HepG2 (cell line): ENCODE results near the gene CCL22. TPM values are rescaled to one million over a fixed set of nuclear protein-coding genes. Genes with fewer than 3 reads are reported as not detected.

Source experiments
- AGO2 ChIP-seq: fragments of 200-400 bp; formaldehyde crosslinking; optimal IDR thresholded peaks from 2 replicates; pipeline ENCODE3; 2017; ENCODE audit warnings: mild to moderate bottlenecking, low read depth, low read length, moderate library complexity
- AHR ChIP-seq: IDR thresholded peaks from 2 replicates; pipeline ENCODE4 v1.6.1; 2018; ENCODE audit warnings: missing genetic modification reagents, missing compliant biosample characterization
- CC2D1A ChIP-seq: sonication (generic); formaldehyde crosslinking; IDR thresholded peaks from 2 replicates; pipeline ENCODE4 v1.8.1; 2023; ENCODE audit warnings: mild to moderate bottlenecking, missing genetic modification reagents
- CREM ChIP-seq, 2 experiments: sonication (generic) in 1 of 2; formaldehyde crosslinking in 1 of 2; IDR thresholded peaks; 2 replicates each; pipeline versions ENCODE4 v1.4.0 to v1.6.1; 2016 to 2020; ENCODE audit warnings: antibody characterized with exemption in 1 of 2, mild to moderate bottlenecking in 1 of 2, missing genetic modification reagents in 1 of 2
- DMAP1 ChIP-seq: IDR thresholded peaks from 2 replicates; pipeline ENCODE4 v1.6.1; 2016
- FOXA3 ChIP-seq: IDR thresholded peaks from 2 replicates; pipeline ENCODE4 v1.6.1; 2016; ENCODE audit warnings: missing genetic modification reagents, missing compliant biosample characterization
- HNRNPK ChIP-seq: fragments of 200-400 bp; formaldehyde crosslinking; IDR thresholded peaks from 2 replicates; pipeline ENCODE4 v1.6.1; 2018; ENCODE audit warnings: low read length, low read depth, moderate library complexity, mild to moderate bottlenecking; ENCODE audit not compliant: poor library complexity, severe bottlenecking
- IKZF1 ChIP-seq: fragments of 450-650 bp; IDR thresholded peaks from 2 replicates; pipeline ENCODE4 v1.7.1; 2016
- LBX2 ChIP-seq: sonication (generic); formaldehyde crosslinking; IDR thresholded peaks from 2 replicates; pipeline ENCODE4 v1.5.0; 2020; ENCODE audit warnings: missing genetic modification reagents, mild to moderate bottlenecking, borderline replicate concordance
- MTF1 ChIP-seq: sonication (generic); formaldehyde crosslinking; IDR thresholded peaks from 2 replicates; pipeline ENCODE4 v1.5.0; 2020; ENCODE audit warnings: missing genetic modification reagents
- MXD4 ChIP-seq: IDR thresholded peaks from 2 replicates; pipeline ENCODE4 v1.6.1; 2016; ENCODE audit warnings: mild to moderate bottlenecking, missing biosample characterization, missing genetic modification reagents
- MZF1 ChIP-seq: sonication (generic); formaldehyde crosslinking; IDR thresholded peaks from 2 replicates; pipeline ENCODE4 v1.8.1; 2023; ENCODE audit warnings: mild to moderate bottlenecking, missing genetic modification reagents, borderline replicate concordance
- NCOA5 ChIP-seq: sonication (generic); formaldehyde crosslinking; IDR thresholded peaks from 2 replicates; pipeline ENCODE4 v1.4.0; 2020; ENCODE audit warnings: missing genetic modification reagents
- NFATC3 ChIP-seq: sonication (generic); formaldehyde crosslinking; IDR thresholded peaks from 2 replicates; pipeline ENCODE4 v1.5.1; 2020; ENCODE audit warnings: mild to moderate bottlenecking, missing genetic modification reagents
- NFYC ChIP-seq: IDR thresholded peaks from 2 replicates; pipeline ENCODE4 v1.6.1; 2016; ENCODE audit warnings: missing genetic modification reagents, missing compliant biosample characterization
- PCBP2 ChIP-seq: fragments of 200-400 bp; formaldehyde crosslinking; optimal IDR thresholded peaks from 2 replicates; pipeline ENCODE3; 2018; ENCODE audit warnings: low read length, low read depth; ENCODE audit not compliant: poor library complexity, severe bottlenecking
- PHF20 ChIP-seq: sonication (generic); formaldehyde crosslinking; IDR thresholded peaks from 2 replicates; pipeline ENCODE4 v1.5.0; 2020; ENCODE audit warnings: mild to moderate bottlenecking, missing genetic modification reagents
- SIX4 ChIP-seq: sonication (generic); formaldehyde crosslinking; IDR thresholded peaks from 2 replicates; pipeline ENCODE4 v1.4.0; 2020; ENCODE audit warnings: missing genetic modification reagents
- SKI ChIP-seq: fragments of 450-650 bp; IDR thresholded peaks from one replicate; pipeline ENCODE4 v1.6.1; 2018; ENCODE audit warnings: mild to moderate bottlenecking; ENCODE audit not compliant: partially characterized antibody
- SNRNP70 ChIP-seq: fragments of 200-400 bp; formaldehyde crosslinking; IDR thresholded peaks from 2 replicates; pipeline ENCODE4 v1.6.1; 2017; ENCODE audit warnings: mild to moderate bottlenecking, low read depth, low read length, moderate library complexity
- TARDBP ChIP-seq: sonication (generic); formaldehyde crosslinking; IDR thresholded peaks from 2 replicates; pipeline ENCODE4 v1.8.0; 2022; ENCODE audit warnings: mild to moderate bottlenecking, missing genetic modification reagents
- TFE3 ChIP-seq: IDR thresholded peaks from 2 replicates; pipeline ENCODE4 v1.6.1; 2016
- ZNF12 ChIP-seq: sonication (generic); formaldehyde crosslinking; IDR thresholded peaks from 2 replicates; pipeline ENCODE4 v1.5.0; 2020; ENCODE audit warnings: missing genetic modification reagents
- ZNF513 ChIP-seq: sonication (generic); formaldehyde crosslinking; conservative IDR thresholded peaks from 2 replicates; pipeline ENCODE4 v1.5.0; 2020; ENCODE audit warnings: missing genetic modification reagents
- ZNF546 ChIP-seq: sonication (generic); formaldehyde crosslinking; conservative IDR thresholded peaks from 2 replicates; pipeline ENCODE4 v1.8.1; 2023; ENCODE audit warnings: mild to moderate bottlenecking, missing genetic modification reagents
- ZNF652 ChIP-seq: IDR thresholded peaks from 2 replicates; pipeline ENCODE4 v1.6.1; 2016; ENCODE audit warnings: low read depth, borderline replicate concordance
- ZNF740 ChIP-seq: sonication (generic); formaldehyde crosslinking; IDR thresholded peaks from 2 replicates; pipeline ENCODE4 v1.4.0; 2020; ENCODE audit warnings: missing genetic modification reagents
- ZNF782 ChIP-seq: sonication (generic); formaldehyde crosslinking; IDR thresholded peaks from 2 replicates; pipeline ENCODE4 v1.4.0; 2020; ENCODE audit warnings: missing genetic modification reagents, mild to moderate bottlenecking, borderline replicate concordance
- ZNF816 ChIP-seq: sonication (generic); formaldehyde crosslinking; IDR thresholded peaks from 2 replicates; pipeline ENCODE4 v1.8.0; 2022; ENCODE audit warnings: missing genetic modification reagents, mild to moderate bottlenecking, borderline replicate concordance
- ZSCAN25 ChIP-seq: sonication (generic); formaldehyde crosslinking; IDR thresholded peaks from 2 replicates; pipeline ENCODE4 v1.8.0; 2022; ENCODE audit warnings: mild to moderate bottlenecking, missing genetic modification reagents
- polyA plus RNA-seq, 8 experiments: library from polyadenylated mRNA; depleted of rRNA in 3 of 8; stranded (reverse) in 7 of 8; unstranded in 1 of 8; fragments of >200 nt; fragmentation: Illumina TruSeq in 4 of 8; extraction: Trizol in 4 of 8; gene quantifications; 2 replicates each; pipeline versions ENCODE4 v1.2.1 to v1.2.3, GENCODE V29; 2011 to 2016; ENCODE audit warnings: low read depth in 4 of 8, missing spikeins in 1 of 8, mixed read lengths in 1 of 8; ENCODE audit not compliant: insufficient read depth in 1 of 8
- total RNA-seq, 5 experiments: library from RNA; depleted of rRNA; stranded (reverse); fragments of >200 nt; fragmentation: Illumina TruSeq; extraction: Trizol; gene quantifications; 2 replicates each; pipeline ENCODE4 v1.2.3, GENCODE V29; 2016; ENCODE audit warnings: low read depth in 1 of 5

The CCL22 gene
- total and polyA plus RNA-seq, 2 of the 13 experiments (the other 11 are each of a cell fraction or from before 2014, with no cell fraction given), result not detected

- TF ChIP-seq SIX4 (CRISPR knock-in tag) (no peak), NFYC (CRISPR knock-in tag) (no peak), ZNF652 (CRISPR knock-in tag) (no peak), MXD4 (CRISPR knock-in tag) (no peak), IKZF1 (0 out of 2 replicates have a peak, but pooled peaks have one; percentile 27), CREM (IDR thresholded peaks at IDR 0.05) (no peak), CREM (CRISPR knock-in tag; IDR thresholded peaks at IDR 0.05) (no peak), FOXA3 (no peak), SKI (no peak), CC2D1A (CRISPR knock-in tag) (no peak), HNRNPK (peak; percentile 82), PHF20 (CRISPR knock-in tag) (0 out of 2 replicates have a peak, but pooled peaks have one; percentile 25), ZSCAN25 (no peak), MTF1 (CRISPR knock-in tag) (no peak), ZNF816 (no peak), LBX2 (CRISPR knock-in tag) (no peak), PCBP2 (no peak), ZNF782 (CRISPR knock-in tag) (no peak), NCOA5 (no peak), TARDBP (CRISPR knock-in tag) (peak; percentile 18; the same call in 1 of the 2 replicates), ZNF513 (CRISPR knock-in tag) (no peak), ZNF12 (no peak), TFE3 (CRISPR knock-in tag) (no peak), NFATC3 (CRISPR knock-in tag) (no peak), ZNF740 (no peak), MZF1 (CRISPR knock-in tag) (0 out of 2 replicates have a peak, but pooled peaks have one; percentile 22), DMAP1 (CRISPR knock-in tag) (no peak), SNRNP70 (no peak), AGO2 (no peak), AHR (CRISPR knock-in tag) (no peak), ZNF546 (CRISPR knock-in tag) (no peak)
Observed at GRCh38 chr16:57376313-57376818, 17.8 kb downstream of the CCL22 start (continued).
